GM21717 (cell line): ENCODE data around the gene NSMF.

Source experiments
- ATAC-seq: cut with Tn5 transposase; IDR thresholded peaks from one replicate; pipeline ENCODE4 v1.9.1; 2021; ENCODE audit warnings: mild to moderate bottlenecking, moderate library complexity; ENCODE audit not compliant: unreplicated experiment

The NSMF gene

DNA sequence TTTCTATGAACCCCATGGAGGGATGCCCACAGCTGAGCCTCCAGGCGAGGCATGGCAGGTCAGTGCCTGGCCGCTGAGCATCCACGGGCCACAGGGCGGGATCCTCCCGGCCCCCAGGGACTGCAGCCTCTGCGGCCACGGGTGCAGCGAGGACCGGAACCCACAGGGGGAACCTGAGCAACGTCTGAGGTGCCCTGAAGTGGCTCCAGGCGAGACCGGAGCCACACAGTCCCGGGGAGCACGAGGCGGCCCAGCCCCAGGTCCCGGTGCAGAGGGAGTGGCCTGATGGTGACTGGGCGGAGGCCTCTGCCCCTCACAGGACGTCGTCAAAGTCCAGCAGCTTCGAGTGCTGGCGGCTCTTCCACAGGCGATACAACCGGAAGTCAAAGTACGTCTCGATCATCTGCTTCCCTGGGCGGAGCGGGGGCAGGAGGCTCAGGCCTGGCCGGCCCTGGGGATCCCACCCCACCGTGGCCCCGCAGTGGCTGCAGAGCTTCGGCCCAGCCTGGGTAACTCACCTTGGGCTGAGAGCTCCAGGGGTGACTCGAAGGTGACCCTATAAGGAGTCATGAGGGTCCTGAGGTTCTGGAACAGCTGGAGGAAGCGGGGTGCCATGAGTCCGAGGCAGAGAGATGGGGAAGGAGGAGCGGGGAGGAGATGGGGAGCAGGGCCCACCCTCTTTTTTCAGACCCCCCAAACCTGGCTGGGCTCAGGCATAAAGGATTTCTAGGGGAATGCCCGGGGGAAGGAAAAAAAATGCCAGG lies 9.9 kb downstream of the NSMF start:
- ATAC-seq, result no peak

DNA sequence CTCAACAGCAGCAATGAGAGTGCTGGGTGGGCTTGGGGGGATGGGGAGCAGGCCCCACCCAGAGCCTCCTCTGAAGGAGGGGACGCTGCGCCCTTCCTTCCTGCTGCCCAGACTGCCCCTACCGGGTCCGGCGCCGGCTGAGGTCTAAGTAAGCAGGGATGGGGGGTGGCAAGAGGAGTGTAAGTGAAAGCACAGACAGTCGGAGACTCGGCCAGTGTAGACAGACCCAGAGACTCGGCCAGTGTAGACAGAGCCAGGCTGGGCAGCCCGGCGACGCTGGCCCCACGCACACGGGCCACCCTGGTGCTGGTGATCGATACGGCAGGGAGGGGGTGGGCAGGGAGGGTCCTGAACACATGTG lies 10.6 kb downstream of the NSMF start:
- no peak for ATAC-seq

DNA sequence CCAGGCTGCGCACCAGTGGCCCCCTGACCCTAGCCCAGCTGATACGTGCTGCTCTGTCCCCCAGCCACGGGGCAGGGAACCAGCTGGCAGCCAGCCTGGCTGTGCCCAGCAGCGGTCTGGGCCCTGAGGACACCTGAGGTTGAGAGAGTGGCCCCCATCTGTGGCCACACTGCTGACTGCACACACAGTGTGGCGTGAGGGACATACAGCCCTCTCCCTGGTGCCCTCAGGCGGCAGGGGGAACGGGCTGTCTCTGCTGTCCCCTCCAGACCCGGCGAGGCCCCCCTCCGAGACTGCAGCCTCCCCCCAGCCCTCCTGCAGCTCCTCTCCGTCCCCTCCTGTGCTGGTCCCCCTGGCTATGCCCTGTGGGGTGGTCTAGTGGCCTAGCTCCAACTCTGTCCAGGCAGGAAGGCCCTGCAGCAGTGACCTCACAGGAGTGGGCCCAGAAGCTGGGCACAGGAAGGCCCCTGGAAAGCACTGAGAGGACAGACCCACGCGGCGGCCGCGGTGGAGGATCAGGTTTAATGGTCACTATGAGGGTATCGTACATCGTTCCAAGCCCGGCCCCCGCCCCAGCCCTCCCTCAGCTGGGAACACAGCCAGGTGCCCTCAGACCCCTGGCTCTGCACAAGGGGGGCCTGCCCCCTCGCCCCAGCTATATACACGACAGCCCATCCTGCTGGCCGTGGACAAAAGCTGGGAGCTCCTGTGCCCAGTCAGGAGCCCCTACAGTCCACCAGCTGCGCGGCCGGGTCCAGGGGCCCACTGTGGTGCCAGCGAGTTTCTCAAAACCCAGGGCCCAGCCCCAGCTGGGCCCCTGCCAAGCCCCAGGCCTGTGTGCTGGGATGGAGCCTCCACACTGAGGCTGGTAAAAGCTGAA lies 11.2 kb downstream of the NSMF start:
- no peak for ATAC-seq

DNA sequence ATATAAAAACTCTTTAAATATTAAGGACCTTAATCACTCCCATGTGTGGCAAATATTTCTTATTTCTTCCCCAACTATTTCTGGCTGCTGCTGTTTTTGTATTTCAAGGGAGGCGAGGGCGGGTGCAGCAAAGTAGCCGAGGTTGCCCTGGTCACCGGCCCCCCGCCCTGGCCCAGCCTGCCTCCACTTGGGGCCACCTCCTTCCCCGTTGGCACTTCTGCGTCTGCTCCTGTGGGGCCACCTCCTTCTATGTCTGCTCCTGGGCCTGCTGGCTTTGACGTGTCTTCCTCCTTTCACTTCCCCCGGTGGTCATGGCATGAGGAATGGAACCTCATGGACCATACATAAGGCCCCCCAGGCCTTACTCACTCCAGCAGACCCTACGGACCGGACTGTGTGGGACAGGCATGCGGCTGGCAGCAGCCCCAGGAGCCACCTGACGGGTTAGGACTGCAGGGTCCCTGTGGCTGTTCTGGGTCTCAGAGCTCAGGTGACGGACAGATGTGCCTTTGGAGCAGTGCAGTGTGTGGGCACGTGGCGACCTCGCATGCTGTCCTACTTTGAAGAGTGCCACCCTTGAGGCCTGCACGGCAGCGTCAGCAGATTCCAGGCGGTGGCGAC lies 12.2 kb downstream of the NSMF start:
- no peak for ATAC-seq

DNA sequence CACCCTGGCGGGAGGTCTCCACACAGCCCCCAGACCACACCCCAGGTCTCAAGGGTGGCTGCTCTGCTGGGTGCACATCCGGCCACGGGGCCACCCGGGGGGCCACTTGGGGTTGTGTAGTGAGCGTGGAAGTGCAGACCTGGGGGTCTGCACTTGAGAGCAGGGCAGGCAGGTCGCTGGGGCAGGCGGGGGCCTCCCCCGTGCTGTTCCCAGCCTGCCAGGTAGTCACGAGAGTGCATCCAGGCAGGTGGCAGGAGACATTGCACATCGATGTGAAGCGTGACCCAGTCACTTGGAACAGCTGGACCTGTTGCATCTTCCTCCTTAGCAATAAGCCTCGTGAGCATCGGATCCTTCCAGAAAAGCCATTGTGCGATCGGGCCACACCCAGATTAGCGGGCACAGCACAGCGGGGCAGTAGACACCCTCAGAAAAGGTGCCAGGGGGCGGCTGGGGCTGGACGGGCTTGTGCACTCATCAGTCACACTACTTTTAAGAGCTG lies 13.2 kb downstream of the NSMF start:
- ATAC-seq, result no peak

DNA sequence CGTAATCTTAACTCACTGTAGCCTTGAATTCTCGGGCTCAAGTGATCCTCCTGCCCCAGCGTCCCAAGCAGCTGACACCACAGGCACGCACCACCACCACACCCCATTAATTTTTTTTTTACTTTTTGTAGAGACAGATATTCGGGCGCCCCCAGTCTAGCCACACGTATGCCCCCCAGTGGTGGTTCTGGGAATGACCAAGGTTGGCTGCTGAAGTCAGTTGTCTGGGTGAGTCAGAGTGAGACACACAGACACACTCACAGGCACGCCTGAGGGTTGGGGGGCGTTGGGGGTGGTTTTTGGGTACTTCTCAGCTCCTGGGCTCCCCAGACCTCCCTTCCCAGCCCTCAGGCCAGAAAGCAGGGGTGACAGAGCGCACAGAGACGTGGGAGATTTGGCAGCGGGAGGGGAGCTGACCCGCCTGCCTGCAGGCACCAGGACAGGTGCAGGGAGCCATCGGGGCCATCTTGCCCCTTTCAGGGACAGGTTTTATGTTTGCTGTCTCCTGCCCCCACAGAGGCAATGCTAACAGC lies 13.8 kb downstream of the NSMF start:
- no peak for ATAC-seq

DNA sequence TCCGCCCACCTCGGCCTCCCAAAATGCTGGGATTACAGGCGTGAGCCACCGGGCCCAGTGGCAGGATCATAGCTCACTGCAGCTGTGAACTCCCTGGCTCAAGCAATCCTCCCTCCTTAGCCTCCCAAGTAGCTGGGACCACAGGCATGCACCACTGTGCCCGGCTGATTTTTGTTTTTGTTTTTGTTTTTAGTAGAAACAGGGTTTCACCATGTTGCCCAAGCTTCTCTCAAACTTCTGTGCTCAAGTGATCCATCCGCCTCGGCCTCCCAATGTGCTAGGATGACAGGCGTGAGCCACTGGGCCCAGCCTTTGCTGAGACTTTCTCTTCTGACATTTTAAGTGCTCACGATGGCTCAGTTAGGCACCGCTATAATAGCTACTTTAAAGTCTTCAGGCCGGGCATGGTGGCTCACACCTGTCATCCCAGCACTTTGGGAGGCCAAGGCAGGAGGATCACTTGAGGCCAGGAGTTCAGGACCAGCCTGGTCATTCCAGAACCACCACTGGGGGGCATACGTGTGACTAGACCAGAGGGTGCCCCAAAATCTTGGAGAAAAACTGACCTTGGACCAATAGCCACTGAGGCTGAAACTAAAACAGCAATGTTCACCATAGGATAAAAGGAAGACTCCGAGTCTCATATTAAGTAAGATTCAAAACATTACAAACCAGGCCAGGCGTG lies 14.9 kb downstream of the NSMF start:
- no peak for ATAC-seq

DNA sequence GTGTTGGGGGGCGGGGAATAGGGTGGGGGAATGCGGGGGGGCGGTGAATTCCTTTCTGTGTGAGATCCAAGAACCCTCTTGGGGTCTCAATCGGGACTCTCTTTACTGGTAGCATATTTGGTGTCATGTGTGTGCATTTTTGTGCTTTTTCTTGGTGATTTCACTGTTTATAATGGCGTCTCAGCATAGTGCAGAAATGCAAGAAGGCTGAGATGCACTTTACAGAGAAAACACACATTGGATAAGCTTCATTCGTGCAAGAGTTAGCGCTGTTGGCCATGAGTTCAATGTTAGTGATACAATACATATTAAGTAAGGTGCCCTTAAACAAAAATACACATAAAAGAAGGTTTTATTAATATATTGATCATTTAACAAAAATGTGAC lies 17.2 kb downstream of the NSMF start:
- ATAC-seq, result no peak

DNA sequence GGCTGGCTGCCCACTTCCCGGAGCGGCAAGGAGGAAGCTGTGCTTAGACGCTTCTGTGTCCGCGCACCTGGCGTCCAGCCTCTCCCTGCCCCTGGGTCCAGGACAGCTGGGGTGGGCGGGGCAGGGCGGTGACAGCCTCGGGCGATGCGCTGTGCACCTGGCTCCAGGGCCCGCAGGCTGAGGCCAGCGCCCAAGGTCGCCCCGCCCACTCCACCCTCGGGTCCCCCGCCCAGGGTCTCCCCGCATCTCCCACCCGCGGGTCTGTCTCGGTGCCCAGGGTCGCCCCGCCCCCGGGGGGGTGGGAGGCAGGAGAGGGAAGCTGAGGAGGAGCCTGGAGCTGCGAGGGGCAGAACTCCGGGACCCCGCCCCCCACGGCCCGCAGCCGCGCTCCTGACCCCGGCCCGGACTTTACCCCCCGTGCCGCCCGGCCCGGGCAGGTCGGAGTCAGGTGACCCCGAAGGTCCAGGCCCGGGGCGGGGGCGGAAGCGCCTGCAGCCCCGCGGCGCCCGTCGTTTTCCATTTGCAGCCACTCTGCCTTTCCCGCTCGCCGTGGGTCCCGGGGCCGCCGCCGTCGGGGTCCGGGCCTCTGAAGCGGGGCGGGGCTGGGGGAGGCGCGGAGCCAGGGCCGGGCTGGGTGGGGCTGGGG lies 17.7 kb downstream of the NSMF start, which contains the start of gene ENTPD8:
ENTPD8 (minus strand) TSS at position 69 of the 646 bp plus-strand sequence. CDS start 3,072 bp downstream, outside the sequence.
- ATAC-seq, result no peak

DNA sequence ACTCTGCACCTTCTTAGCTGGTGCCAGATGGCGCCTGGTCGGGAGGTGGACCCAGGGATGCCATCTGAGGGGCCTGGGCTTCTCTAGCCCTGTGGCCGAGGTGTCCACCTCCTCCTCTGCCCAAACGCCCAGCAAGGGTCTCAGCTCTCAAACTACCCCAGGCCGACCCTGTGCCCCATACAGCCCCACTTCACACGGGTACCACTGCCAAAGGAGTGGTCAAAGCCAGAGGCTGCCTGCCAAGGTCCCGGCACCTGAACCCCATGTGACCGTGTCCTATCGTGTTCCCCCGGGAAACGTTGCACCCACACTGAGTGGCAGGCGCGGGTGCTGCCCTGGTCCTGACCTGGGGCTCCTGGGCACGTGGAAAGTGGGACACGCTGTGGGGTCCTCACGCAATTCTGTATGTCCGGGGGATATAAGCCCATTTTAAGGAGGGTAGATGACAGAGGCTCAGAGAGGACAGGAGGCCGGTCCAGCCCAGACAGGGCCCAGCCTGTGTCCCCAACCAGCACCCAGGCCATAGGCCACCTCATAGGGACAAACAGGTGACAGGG lies 19.9 kb downstream of the NSMF start:
- ATAC-seq, result no peak

DNA sequence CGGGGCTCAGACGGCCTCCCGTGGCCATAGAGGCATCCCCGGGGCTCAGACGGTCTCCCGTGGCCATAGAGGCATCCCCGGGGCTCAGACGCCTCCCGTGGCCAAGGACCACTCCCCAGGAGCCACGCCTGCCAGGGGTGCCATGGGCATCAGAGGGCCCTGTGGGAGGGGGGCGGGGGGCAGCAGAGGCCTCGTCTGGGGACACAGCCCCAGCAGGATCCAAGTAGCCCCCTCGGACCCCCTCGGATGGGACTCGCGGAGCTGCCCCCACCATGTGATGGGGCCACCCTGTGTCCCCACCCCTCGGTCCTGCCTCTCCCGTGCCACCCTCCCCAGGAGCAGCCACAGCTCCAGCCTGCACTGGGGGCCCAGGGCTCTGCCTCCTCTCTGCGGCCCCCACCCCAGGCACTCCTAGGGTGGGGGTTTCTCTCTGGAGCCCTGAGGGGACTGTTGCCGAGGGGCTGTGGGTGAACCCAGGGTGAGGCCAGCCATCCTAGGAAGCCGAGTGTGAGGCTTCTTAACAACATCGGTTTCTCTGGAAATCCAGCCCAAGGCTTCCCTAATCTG lies 20.5 kb downstream of the NSMF start:
- no peak for ATAC-seq

DNA sequence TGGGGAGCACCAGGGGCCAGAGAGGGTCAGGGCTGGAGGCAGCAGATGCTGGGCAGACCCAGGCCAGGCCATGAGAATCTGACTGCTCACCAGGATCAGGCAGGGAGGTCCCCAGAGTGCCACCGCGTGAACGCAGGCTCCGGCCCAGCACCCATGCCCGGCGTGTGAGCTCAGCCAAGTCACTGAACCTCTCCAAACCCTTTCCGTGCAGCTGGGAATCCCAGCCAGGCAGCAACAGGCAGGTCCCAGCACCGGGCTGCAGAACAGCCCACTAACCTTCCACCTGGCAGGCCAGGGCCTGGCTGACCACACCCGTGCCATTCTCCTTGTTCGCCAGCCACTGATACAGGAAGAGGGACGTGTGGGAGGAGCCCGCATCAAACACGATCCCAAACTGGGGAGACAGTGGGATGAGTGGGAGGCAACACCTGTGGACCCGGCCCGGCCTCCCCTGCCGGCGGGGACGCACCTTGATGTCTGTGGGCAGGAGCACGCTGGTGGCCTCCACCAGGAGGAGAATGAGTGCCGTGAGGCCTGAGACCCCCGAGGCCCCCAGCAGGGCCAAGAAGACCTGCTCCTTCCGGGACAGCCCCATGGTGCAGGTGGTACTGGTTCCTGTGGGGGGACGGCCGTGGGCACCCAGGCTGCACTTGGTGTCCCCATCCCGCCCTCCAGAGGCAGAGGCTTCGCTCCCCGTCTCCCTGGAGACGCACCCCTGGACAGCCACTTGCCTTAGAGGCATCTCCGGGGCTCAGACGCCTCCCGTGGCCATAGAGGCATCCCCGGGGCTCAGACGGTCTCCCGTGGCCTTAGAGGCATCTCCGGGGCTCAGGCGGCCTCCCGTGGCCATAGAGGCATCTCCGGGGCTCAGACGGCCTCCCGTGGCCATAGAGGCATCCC lies 21.2 kb downstream of the NSMF start:
- no peak for ATAC-seq

DNA sequence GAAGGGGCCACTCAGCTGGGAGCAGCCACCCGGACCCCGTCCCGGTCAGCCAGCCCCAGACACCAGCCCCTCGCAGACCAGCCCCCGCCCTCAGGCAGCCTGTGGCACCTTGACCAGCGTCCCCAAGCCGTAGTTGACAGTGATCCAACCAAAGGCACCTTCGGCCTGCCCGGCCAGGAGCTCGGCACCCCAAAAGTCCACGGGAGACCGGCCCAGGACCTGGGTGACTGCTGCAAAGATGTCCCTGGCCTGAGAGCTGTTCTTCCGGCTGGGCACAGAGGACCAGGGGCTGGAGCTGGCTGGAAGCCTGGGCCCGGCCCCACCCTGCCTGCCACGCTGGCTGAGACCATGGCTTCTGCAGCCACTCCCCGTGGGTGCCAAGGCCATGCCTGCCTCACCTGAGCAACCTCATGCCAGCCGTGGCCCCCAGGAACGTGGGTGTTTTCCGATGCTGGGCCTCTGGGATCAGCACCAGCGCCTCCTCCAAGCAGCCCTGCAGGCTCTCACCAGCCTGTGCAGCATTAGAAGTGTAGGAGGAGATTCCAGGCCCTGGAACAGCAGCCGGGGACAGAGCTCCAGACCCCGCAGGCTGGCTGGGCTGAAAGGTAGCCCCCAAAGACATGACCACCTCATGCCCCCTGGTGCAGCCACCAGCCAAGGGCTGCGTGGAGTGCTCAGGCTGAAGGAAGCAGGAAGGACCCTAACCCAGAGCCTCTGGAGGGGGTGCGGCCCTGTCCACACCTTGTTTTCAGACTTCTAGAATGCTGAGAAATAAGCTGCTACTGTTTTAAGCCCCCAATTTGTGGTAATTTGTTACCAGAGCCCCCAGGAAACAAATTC lies 22.2 kb downstream of the NSMF start:
- ATAC-seq, result no peak

DNA sequence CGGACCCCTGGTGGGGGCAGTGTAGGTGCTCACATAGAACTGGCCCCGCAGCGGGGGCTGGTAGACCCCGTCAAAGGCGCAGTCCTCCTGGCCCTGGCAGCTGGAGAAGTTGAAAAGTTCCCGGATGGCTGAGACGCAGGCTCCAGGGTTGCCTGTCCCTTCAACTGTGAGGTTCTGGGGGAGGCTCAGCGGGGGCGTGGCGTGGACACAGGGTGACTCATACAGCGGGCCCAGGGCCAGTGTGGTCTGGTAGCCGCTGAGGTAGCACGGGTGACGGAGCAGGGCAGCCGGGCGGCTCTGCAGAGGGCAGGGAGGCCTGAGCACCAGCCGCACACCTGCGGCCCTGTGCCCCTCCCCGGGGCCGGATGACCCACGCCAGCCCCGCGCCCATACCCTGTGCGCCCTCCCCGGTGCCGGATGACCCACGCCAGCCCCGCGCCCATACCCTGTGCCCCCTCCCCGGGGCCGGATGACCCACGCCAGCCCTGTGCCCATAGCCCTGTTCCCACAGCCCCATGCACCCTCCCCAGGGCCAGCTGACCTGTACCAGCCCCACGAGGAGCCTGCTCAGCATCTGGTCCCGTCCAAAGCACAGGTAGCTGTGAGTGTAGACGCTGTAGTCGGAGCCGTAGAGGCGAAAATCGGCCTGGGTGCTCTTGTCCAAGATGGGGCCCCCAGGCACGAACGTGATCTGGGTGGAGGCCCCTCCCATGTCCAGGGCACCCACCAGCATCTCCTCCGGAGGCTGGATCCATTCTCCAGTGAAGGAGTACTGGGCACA lies 23.0 kb downstream of the NSMF start:
- no peak for ATAC-seq

DNA sequence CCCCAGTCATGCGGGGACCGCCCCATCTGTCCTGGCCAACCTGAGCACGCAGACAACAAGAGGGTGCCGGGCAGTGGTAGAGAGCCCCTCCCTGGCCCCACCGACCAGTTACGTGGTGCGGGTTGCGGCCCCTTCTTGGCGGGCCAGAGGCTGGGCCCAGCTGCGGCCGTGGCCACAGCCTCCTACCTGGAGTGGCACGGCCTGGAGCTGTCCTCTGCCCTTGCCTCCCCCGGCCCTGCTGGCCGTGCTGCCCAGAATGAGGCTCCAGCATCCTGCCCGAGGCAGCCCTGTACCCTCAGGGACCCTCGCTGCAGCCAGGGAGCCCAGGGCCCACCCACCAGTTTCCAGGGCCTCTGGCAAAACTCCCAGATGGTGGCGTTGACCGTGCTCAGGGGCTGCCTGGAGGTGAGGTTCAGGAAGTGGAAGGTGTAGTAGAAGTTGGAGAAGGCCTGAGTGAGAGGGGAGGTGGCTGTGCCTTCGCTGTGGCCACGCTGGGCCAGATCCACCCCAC lies 23.7 kb downstream of the NSMF start:
- no peak for ATAC-seq

DNA sequence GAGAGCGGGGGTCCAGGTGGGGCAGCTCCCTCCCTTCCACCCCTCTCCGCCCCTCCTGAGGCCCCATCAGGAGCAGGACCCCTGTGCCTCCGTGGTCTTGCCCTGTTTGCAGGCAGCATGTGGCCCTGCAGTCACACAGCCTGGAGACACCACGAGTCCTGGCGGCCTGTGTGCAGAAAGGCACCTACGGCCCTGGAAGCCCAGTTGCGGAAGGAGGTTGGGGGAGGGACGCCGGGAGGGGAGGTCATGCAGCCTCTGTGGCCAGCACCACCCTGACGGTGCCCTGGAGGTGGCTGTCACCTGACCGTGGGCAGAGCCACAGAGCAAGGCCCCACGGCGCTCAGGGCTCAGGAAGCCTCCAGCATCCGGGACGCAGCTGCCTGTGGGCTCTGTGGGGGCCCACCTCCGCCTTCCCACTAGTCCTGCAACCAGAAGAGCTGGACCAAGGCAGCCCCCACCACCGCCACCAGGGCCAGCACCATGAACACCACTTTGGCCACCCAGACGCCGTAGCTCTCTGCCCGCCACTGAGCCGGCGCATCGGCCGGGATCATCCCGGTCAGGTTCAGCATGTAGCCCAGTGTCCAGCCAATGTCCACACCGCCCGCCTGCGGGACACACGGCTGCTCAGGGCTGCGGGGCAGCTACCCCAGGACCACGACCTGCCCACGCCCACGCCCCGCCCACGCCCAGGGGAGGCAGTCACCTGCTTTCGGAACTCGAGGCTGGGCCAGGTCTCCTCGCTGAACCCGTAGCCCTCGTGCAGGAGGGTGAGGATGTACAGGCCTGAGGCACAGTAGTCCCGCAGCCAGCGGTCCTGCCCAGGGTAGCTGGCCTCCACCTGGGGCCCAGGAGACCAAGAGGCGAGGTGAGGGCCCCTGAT lies 24.4 kb downstream of the NSMF start:
- no peak for ATAC-seq
